ENCODE results near the gene KIF26B.

The KIF26B gene

DNA sequence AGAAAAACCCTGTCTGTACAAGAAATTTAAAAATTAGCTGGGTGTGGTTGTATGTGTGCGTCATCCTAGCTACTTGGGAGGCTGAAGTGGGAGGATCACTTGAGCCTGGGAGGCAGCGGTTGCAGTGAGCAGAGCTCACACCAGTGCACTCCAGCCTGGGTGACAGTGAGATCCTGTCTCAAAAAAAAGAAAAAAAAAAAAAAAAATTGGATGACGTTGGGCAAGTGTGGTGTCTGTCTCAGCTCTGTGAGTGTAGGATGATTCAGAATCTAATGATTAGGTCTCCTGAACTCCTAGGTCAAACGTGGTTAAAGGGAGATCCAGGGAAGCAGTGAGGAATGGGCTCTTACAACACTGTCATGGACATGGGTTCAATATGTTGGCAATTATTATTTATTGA, 435.9 kb downstream of the KIF26B start:
- no peak for TF ChIP-seq EZH2phosphoT487 (IDR thresholded peaks at IDR 0.05; ENCODE audit: low read depth)
- TF ChIP-seq, protein P1, sequence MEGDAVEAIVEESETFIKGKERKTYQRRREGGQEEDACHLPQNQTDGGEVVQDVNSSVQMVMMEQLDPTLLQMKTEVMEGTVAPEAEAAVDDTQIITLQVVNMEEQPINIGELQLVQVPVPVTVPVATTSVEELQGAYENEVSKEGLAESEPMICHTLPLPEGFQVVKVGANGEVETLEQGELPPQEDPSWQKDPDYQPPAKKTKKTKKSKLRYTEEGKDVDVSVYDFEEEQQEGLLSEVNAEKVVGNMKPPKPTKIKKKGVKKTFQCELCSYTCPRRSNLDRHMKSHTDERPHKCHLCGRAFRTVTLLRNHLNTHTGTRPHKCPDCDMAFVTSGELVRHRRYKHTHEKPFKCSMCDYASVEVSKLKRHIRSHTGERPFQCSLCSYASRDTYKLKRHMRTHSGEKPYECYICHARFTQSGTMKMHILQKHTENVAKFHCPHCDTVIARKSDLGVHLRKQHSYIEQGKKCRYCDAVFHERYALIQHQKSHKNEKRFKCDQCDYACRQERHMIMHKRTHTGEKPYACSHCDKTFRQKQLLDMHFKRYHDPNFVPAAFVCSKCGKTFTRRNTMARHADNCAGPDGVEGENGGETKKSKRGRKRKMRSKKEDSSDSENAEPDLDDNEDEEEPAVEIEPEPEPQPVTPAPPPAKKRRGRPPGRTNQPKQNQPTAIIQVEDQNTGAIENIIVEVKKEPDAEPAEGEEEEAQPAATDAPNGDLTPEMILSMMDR (IDR thresholded peaks at IDR 0.05; ENCODE audit: low read depth, low read length): no peak
- Histone ChIP-seq H3K9ac (ENCODE audit: low read length) (no peak overlapping the region), H3K4me1 (ENCODE audit: low read length) (no peaks in the 10 kb centered on the region), H3K9me3 (ENCODE audit: insufficient read depth, low read length) (no peaks in the 10 kb centered on the region), H3K27ac (ENCODE audit: low read length) (no peak overlapping the region), H3K79me2 (ENCODE audit: low read length) (no peaks in the 10 kb centered on the region), H3K36me3 (replicated peaks; ENCODE audit: low read depth, low read length) (no peaks in the 10 kb centered on the region), H3K4me3 (ENCODE audit: low read length) (no peak overlapping the region), H2AFZ (ENCODE audit: low read depth, low read length) (no peak overlapping the region), H3K4me2 (ENCODE audit: low read length) (no peak overlapping the region), H3K27me3 (ENCODE audit: low read depth, low read length) (peaks cover 15% of the 10 kb centered on the region; the same call in 1 of the 2 replicates), H4K20me1 (ENCODE audit: insufficient read depth, low read length) (no peaks in the 10 kb centered on the region)

DNA sequence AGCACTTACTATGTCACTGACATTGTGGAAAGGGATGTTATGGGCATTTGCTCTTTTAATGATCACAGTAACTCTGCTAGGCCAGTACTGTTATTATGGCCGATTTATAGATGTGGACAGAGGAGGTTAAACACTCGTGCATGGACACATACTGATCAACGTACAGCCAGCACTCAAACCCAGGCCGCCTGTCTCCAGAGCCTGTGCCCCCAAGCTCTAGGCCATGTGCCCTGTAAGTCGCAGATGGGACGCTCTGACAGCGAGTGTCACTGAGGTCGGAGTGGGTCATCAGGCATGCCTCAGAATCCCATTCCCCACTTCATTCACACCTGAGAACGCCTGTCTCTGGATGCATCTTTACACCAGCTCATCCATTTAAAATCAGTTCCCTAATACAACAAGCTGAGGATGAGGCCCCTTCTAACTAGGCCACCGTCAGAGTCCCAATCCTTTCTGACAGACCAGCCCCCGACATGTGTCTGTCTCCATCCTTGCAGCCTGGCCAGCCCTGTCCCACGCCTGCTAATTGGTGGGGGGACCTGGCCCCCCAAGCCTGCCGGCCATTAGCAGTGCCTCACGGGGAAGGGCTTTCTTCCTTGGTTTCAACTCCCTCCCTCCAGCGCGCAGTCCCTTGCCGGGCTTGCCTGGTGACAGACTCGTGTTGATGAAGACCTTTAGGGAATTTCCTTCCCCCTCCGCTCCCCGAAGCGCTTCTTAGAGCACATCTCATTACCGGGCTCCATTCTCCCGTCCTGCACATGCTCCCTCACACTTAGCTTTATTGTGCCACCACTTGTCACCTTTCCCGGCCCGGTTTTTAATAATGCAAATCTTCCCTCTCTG, 436.8 kb downstream of the KIF26B start:
- TF ChIP-seq, protein P1 (IDR thresholded peaks at IDR 0.05; ENCODE audit: low read depth, low read length): no peak
- no peak for TF ChIP-seq EZH2phosphoT487 (IDR thresholded peaks at IDR 0.05; ENCODE audit: low read depth)
- Histone ChIP-seq H3K4me1 (ENCODE audit: low read length) (no peaks in the 10 kb centered on the region), H4K20me1 (ENCODE audit: insufficient read depth, low read length) (no peaks in the 10 kb centered on the region)

DNA sequence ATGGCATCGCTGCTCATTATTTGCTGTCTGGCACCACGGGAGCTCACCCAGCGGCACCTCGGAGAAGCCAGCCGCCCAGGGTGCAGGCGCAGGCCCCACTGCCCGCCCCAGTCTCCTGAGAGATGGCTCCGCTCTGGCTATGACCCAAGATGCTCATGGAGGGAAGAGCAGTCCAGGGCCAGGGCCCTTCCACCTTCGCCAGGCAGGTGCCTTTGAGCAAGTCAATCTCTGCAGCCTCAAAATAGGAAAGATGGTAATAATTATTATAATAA, 437.3 kb downstream of the KIF26B start:
- no peak overlapping the region for H3K4me3 ChIP-seq (ENCODE audit: low read length)
- no peaks in the 10 kb centered on the region for H3K36me3 ChIP-seq (replicated peaks; ENCODE audit: low read depth, low read length)
- no peak overlapping the region for H2AFZ ChIP-seq (ENCODE audit: low read depth, low read length)
- no peaks in the 10 kb centered on the region for H4K20me1 ChIP-seq (ENCODE audit: insufficient read depth, low read length)
- no peaks in the 10 kb centered on the region for H3K9me3 ChIP-seq (ENCODE audit: insufficient read depth, low read length)
- TF ChIP-seq, protein P1 (IDR thresholded peaks at IDR 0.05; ENCODE audit: low read depth, low read length): no peak
- TF ChIP-seq EZH2phosphoT487 (IDR thresholded peaks at IDR 0.05; ENCODE audit: low read depth): no peak
- no peak overlapping the region for H3K9ac ChIP-seq (ENCODE audit: low read length)
- peaks cover 14% of the 10 kb centered on the region; the same call in 1 of the 2 replicates for H3K27me3 ChIP-seq (ENCODE audit: low read depth, low read length)
- no peaks in the 10 kb centered on the region for H3K79me2 ChIP-seq (ENCODE audit: low read length)
- H3K4me2 ChIP-seq (ENCODE audit: low read length): no peak overlapping the region
- no peaks in the 10 kb centered on the region for H3K4me1 ChIP-seq (ENCODE audit: low read length)
- H3K27ac ChIP-seq (ENCODE audit: low read length): no peak overlapping the region

More for the DNA sequence above, 436.8 kb downstream of the KIF26B start:
- no peaks in the 10 kb centered on the region for H3K36me3 ChIP-seq (replicated peaks; ENCODE audit: low read depth, low read length)
- no peaks in the 10 kb centered on the region for H3K79me2 ChIP-seq (ENCODE audit: low read length)
- H2AFZ ChIP-seq (ENCODE audit: low read depth, low read length): no peak overlapping the region
- no peaks in the 10 kb centered on the region for H3K9me3 ChIP-seq (ENCODE audit: insufficient read depth, low read length)
- no peak overlapping the region for H3K4me3 ChIP-seq (ENCODE audit: low read length)
- no peak overlapping the region for H3K27ac ChIP-seq (ENCODE audit: low read length)
- no peak overlapping the region for H3K4me2 ChIP-seq (ENCODE audit: low read length)
- H3K9ac ChIP-seq (ENCODE audit: low read length): no peak overlapping the region
- H3K27me3 ChIP-seq (ENCODE audit: low read depth, low read length): peaks cover 15% of the 10 kb centered on the region; the same call in 1 of the 2 replicates

DNA sequence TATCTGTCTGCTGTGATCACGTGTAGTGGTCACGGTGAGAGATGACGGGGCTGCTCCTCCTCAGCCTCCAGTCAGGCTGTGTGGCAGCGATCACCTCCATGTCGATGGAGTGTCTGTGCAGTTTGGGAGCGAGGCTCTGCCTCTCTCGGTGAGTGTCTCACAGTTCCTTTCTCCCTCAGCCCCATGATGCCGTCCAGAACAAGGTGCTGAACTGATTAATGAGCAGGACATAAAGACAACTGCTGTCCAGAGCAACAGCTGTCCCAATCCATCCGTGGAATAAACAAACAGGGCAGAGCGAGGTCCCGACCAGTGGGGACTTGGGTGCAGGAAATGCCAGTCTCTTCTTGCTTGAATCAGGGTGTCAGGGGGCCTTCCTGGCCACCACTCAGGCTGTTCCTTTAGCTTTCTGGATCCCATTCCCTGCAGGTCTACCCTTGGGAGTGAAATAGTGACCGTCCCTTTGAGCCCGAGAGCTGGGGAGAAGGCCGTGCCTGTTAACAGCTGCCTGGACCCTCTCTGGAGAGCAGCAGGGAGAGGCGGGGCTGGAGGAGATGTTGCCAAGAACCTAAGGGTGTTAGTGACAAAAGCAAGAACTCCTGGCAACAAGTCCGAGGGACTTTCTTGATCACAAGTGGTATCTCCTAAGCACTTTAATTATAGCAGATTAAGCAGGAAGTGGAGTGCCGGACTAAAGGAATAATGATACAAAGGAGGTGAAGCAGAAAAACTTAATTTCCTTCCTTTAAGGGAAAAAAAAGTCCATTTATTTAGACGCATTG, 443.9 kb downstream of the KIF26B start:
- no peak overlapping the region for H3K9ac ChIP-seq (ENCODE audit: low read length)

More for the DNA sequence above, 443.9 kb downstream of the KIF26B start:
- no peaks in the 10 kb centered on the region for H4K20me1 ChIP-seq (ENCODE audit: insufficient read depth, low read length)
- no peak overlapping the region for H3K4me3 ChIP-seq (ENCODE audit: low read length)
- TF ChIP-seq, protein P1 (IDR thresholded peaks at IDR 0.05; ENCODE audit: low read depth, low read length): no peak
- TF ChIP-seq EZH2phosphoT487 (IDR thresholded peaks at IDR 0.05; ENCODE audit: low read depth): no peak
- no peak overlapping the region for H2AFZ ChIP-seq (ENCODE audit: low read depth, low read length)
- no peak overlapping the region for H3K4me2 ChIP-seq (ENCODE audit: low read length)
- H3K36me3 ChIP-seq (replicated peaks; ENCODE audit: low read depth, low read length): no peaks in the 10 kb centered on the region
- H3K27ac ChIP-seq (ENCODE audit: low read length): no peak overlapping the region
- H3K9me3 ChIP-seq (ENCODE audit: insufficient read depth, low read length): no peaks in the 10 kb centered on the region
- H3K79me2 ChIP-seq (ENCODE audit: low read length): no peaks in the 10 kb centered on the region
- H3K27me3 ChIP-seq (ENCODE audit: low read depth, low read length): peaks cover 13% of the 10 kb centered on the region
- H3K4me1 ChIP-seq (ENCODE audit: low read length): peaks cover 8% of the 10 kb centered on the region

Data from OCI-LY3 (cell line).